WTC11 (cell line): Measurements from ENCODE around the gene RASGRF1. TPM values are rescaled to one million over a fixed set of nuclear protein-coding genes. Genes with fewer than 3 reads are reported as not detected.

Experiments used
- CREB1 ChIP-seq: sonication (generic); formaldehyde crosslinking; IDR thresholded peaks from 2 replicates; pipeline ENCODE4 v1.8.0; 2023; ENCODE audit warnings: mild to moderate bottlenecking, missing genetic modification reagents
- CREM ChIP-seq: sonication (generic); formaldehyde crosslinking; IDR thresholded peaks from 2 replicates; pipeline ENCODE4 v1.8.1; 2022; ENCODE audit warnings: mild to moderate bottlenecking, missing genetic modification reagents, moderate library complexity
- E2F4 ChIP-seq: sonication (generic); formaldehyde crosslinking; IDR thresholded peaks from 2 replicates; pipeline ENCODE4 v1.8.1; 2022; ENCODE audit warnings: low read depth, mild to moderate bottlenecking, moderate library complexity, missing genetic modification reagents, borderline replicate concordance
- ELF4 ChIP-seq: sonication (generic); formaldehyde crosslinking; IDR thresholded peaks from 2 replicates; pipeline ENCODE4 v1.8.1; 2022; ENCODE audit warnings: low read depth, mild to moderate bottlenecking, moderate library complexity, missing genetic modification reagents
- EMX1 ChIP-seq: fragments of 250-450 bp; sonication (Bioruptor Pico); IDR thresholded peaks from 2 replicates; pipeline ENCODE4 v1.8.0; 2021; ENCODE audit warnings: mild to moderate bottlenecking
- FOXP1 ChIP-seq: sonication (generic); formaldehyde crosslinking; IDR thresholded peaks from 2 replicates; pipeline ENCODE4 v1.8.0; 2022; ENCODE audit warnings: missing genetic modification reagents, mild to moderate bottlenecking, moderate library complexity, borderline replicate concordance
- GTF2I ChIP-seq: fragments of 250-450 bp; sonication (Bioruptor Pico); conservative IDR thresholded peaks from 2 replicates; pipeline ENCODE4 v1.4.0; 2021; ENCODE audit warnings: mild to moderate bottlenecking
- HMGA2 ChIP-seq: fragments of 250-450 bp; sonication (Bioruptor Pico); IDR thresholded peaks from 2 replicates; pipeline ENCODE4 v1.4.0; 2021; ENCODE audit warnings: mild to moderate bottlenecking, moderate library complexity
- IRF2 ChIP-seq: sonication (generic); formaldehyde crosslinking; IDR thresholded peaks from 2 replicates; pipeline ENCODE4 v1.8.0; 2022; ENCODE audit warnings: low read depth, missing genetic modification reagents, borderline replicate concordance
- JUN ChIP-seq: sonication (generic); formaldehyde crosslinking; IDR thresholded peaks from 2 replicates; pipeline ENCODE4 v1.8.0; 2023; ENCODE audit warnings: mild to moderate bottlenecking, missing genetic modification reagents
- NFATC4 ChIP-seq: fragments of 250-450 bp; sonication (Bioruptor Pico); IDR thresholded peaks from 2 replicates; pipeline ENCODE4 v1.9.0; 2021; ENCODE audit warnings: mild to moderate bottlenecking
- NR1H2 ChIP-seq: sonication (generic); formaldehyde crosslinking; IDR thresholded peaks from 2 replicates; pipeline ENCODE4 v1.9.0; 2021; ENCODE audit warnings: mild to moderate bottlenecking, moderate library complexity, missing genetic modification reagents
- RELA ChIP-seq: sonication (generic); formaldehyde crosslinking; IDR thresholded peaks from 2 replicates; pipeline ENCODE4 v1.8.1; 2022; ENCODE audit warnings: missing genetic modification reagents, mild to moderate bottlenecking, borderline replicate concordance
- SMAD3 ChIP-seq: sonication (generic); formaldehyde crosslinking; IDR thresholded peaks from 2 replicates; pipeline ENCODE4 v1.8.0; 2022; ENCODE audit warnings: missing genetic modification reagents, mild to moderate bottlenecking, borderline replicate concordance
- SP1 ChIP-seq: sonication (generic); formaldehyde crosslinking; conservative IDR thresholded peaks from 2 replicates; pipeline ENCODE4 v1.8.1; 2022; ENCODE audit warnings: missing genetic modification reagents
- STAT6 ChIP-seq: sonication (generic); formaldehyde crosslinking; conservative IDR thresholded peaks from 2 replicates; pipeline ENCODE4 v1.8.1; 2023; ENCODE audit warnings: mild to moderate bottlenecking, low read depth, missing genetic modification reagents, moderate library complexity
- TCF7 ChIP-seq: sonication (generic); formaldehyde crosslinking; IDR thresholded peaks from 2 replicates; pipeline ENCODE4 v1.8.0; 2022; ENCODE audit warnings: mild to moderate bottlenecking, low read depth, missing genetic modification reagents, moderate library complexity
- TEAD1 ChIP-seq: sonication (generic); formaldehyde crosslinking; IDR thresholded peaks from 2 replicates; pipeline ENCODE4 v1.8.0; 2022; ENCODE audit warnings: mild to moderate bottlenecking, missing genetic modification reagents
- ZBTB43 ChIP-seq: sonication (generic); formaldehyde crosslinking; IDR thresholded peaks from 2 replicates; pipeline ENCODE4 v1.8.1; 2023; ENCODE audit warnings: mild to moderate bottlenecking, missing genetic modification reagents
- ZNF138 ChIP-seq: sonication (generic); formaldehyde crosslinking; conservative IDR thresholded peaks from 2 replicates; pipeline ENCODE4 v1.8.1; 2022; ENCODE audit warnings: mild to moderate bottlenecking, moderate library complexity, missing genetic modification reagents
- ZNF423 ChIP-seq: fragments of 250-450 bp; sonication (Bioruptor Pico); IDR thresholded peaks from 2 replicates; pipeline ENCODE4 v2.1.2; 2022; ENCODE audit warnings: mild to moderate bottlenecking, moderate library complexity
- ZNF671 ChIP-seq: fragments of 250-450 bp; sonication (Bioruptor Pico); IDR thresholded peaks from 2 replicates; pipeline ENCODE4 v1.8.0; 2021; ENCODE audit warnings: mild to moderate bottlenecking
- total RNA-seq: library from RNA; stranded (reverse); gene quantifications from 3 replicates; pipeline ENCODE4 v1.2.3, GENCODE V29; 2021
- TF ChIP-seq, protein P1 (sequence below): sonication (generic); formaldehyde crosslinking; conservative IDR thresholded peaks from 2 replicates; pipeline ENCODE4 v1.8.1; 2022; ENCODE audit warnings: mild to moderate bottlenecking, missing genetic modification reagents
- TF ChIP-seq, protein P2 (sequence below): sonication (generic); formaldehyde crosslinking; IDR thresholded peaks from 2 replicates; pipeline ENCODE4 v1.8.1; 2023; ENCODE audit warnings: mild to moderate bottlenecking, moderate library complexity, missing genetic modification reagents
- TF ChIP-seq, protein P3 (sequence below): sonication (generic); formaldehyde crosslinking; IDR thresholded peaks from 2 replicates; pipeline ENCODE4 v1.8.0; 2023; ENCODE audit warnings: missing genetic modification reagents
- TF ChIP-seq, protein P4 (sequence below): sonication (generic); formaldehyde crosslinking; IDR thresholded peaks from 2 replicates; pipeline ENCODE4 v1.8.0; 2022; ENCODE audit warnings: mild to moderate bottlenecking, missing genetic modification reagents
- TF ChIP-seq, protein P5 (sequence below): sonication (generic); formaldehyde crosslinking; IDR thresholded peaks from 2 replicates; pipeline ENCODE4 v1.8.1; 2023; ENCODE audit warnings: mild to moderate bottlenecking, missing genetic modification reagents, borderline replicate concordance

RASGRF1 gene
- total RNA-seq, 1 experiment from 2014 or later: 0.85 TPM

DNA sequence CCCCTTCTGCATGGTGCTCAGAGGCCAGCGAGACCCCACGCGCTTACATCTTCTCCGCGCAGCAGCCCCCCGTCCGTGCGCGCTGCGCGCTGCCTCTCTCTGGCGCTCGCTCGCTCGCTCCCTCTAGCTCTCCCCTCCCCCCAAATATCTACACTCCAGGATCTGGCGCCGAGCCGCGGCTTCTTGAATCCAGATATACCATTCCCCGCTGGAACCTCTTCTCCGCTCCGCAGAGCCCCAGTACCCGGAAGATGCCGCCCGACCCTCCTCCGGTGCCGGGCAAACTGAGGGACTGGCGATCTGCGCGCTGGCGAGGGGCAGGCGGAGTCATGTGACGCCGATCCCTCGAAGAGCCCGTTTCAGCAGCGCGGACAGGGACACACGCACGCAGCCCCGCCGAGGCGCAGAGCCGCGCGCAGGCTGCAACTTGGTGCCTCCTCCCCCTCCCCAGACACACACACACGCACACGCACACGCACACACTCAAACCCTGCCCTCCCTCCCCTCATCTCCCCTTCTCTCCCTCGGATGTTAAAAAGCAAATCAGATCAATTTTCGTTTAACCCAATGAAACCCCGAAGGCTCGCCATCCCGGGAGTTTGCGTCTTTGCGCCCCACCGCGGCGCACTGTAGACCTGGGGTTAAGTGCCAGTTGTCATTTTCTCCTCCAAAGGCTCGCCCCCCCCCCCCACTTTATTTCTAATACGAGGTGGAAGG is at the start of gene RASGRF1 (continued):
- no peak for TF ChIP-seq TCF7
- no peak for TF ChIP-seq ZNF423
- TF ChIP-seq, protein P1, sequence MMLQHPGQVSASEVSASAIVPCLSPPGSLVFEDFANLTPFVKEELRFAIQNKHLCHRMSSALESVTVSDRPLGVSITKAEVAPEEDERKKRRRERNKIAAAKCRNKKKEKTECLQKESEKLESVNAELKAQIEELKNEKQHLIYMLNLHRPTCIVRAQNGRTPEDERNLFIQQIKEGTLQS (CRISPR knock-in tag): no peak
- no peak for TF ChIP-seq STAT6 (CRISPR knock-in tag)
- no peak for TF ChIP-seq JUN (CRISPR knock-in tag)
- TF ChIP-seq ZNF671 (CRISPR knock-in tag): no peak
- no peak for TF ChIP-seq ZNF138 (CRISPR knock-in tag)
- peak; percentile 70; the same call in 1 of the 2 replicates for TF ChIP-seq TEAD1
- TF ChIP-seq E2F4: no peak
- TF ChIP-seq HMGA2: no peak
- no peak for TF ChIP-seq GTF2I
- TF ChIP-seq NFATC4 (CRISPR knock-in tag): no peak
- TF ChIP-seq FOXP1 (CRISPR knock-in tag): peak; percentile 87; the same call in 1 of the 2 replicates
- TF ChIP-seq, protein P2, sequence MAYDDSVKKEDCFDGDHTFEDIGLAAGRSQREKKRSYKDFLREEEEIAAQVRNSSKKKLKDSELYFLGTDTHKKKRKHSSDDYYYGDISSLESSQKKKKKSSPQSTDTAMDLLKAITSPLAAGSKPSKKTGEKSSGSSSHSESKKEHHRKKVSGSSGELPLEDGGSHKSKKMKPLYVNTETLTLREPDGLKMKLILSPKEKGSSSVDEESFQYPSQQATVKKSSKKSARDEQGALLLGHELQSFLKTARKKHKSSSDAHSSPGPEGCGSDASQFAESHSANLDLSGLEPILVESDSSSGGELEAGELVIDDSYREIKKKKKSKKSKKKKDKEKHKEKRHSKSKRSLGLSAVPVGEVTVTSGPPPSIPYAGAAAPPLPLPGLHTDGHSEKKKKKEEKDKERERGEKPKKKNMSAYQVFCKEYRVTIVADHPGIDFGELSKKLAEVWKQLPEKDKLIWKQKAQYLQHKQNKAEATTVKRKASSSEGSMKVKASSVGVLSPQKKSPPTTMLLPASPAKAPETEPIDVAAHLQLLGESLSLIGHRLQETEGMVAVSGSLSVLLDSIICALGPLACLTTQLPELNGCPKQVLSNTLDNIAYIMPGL (CRISPR knock-in tag): peak; percentile 35; the same call in 1 of the 2 replicates
- no peak; the same call in 1 of the 2 replicates for TF ChIP-seq ZBTB43 (CRISPR knock-in tag)
- TF ChIP-seq, protein P3, sequence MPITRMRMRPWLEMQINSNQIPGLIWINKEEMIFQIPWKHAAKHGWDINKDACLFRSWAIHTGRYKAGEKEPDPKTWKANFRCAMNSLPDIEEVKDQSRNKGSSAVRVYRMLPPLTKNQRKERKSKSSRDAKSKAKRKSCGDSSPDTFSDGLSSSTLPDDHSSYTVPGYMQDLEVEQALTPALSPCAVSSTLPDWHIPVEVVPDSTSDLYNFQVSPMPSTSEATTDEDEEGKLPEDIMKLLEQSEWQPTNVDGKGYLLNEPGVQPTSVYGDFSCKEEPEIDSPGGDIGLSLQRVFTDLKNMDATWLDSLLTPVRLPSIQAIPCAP (CRISPR knock-in tag): peak; percentile 64; the same call in 1 of the 2 replicates
- TF ChIP-seq ELF4 (CRISPR knock-in tag): 0 out of 2 replicates have a peak, but pooled peaks have one; percentile 60
- peak; percentile 66; the same call in 1 of the 2 replicates for TF ChIP-seq SMAD3 (CRISPR knock-in tag)
- TF ChIP-seq, protein P4, sequence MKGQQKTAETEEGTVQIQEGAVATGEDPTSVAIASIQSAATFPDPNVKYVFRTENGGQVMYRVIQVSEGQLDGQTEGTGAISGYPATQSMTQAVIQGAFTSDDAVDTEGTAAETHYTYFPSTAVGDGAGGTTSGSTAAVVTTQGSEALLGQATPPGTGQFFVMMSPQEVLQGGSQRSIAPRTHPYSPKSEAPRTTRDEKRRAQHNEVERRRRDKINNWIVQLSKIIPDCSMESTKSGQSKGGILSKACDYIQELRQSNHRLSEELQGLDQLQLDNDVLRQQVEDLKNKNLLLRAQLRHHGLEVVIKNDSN (CRISPR knock-in tag): peak; percentile 92
- TF ChIP-seq, protein P5, sequence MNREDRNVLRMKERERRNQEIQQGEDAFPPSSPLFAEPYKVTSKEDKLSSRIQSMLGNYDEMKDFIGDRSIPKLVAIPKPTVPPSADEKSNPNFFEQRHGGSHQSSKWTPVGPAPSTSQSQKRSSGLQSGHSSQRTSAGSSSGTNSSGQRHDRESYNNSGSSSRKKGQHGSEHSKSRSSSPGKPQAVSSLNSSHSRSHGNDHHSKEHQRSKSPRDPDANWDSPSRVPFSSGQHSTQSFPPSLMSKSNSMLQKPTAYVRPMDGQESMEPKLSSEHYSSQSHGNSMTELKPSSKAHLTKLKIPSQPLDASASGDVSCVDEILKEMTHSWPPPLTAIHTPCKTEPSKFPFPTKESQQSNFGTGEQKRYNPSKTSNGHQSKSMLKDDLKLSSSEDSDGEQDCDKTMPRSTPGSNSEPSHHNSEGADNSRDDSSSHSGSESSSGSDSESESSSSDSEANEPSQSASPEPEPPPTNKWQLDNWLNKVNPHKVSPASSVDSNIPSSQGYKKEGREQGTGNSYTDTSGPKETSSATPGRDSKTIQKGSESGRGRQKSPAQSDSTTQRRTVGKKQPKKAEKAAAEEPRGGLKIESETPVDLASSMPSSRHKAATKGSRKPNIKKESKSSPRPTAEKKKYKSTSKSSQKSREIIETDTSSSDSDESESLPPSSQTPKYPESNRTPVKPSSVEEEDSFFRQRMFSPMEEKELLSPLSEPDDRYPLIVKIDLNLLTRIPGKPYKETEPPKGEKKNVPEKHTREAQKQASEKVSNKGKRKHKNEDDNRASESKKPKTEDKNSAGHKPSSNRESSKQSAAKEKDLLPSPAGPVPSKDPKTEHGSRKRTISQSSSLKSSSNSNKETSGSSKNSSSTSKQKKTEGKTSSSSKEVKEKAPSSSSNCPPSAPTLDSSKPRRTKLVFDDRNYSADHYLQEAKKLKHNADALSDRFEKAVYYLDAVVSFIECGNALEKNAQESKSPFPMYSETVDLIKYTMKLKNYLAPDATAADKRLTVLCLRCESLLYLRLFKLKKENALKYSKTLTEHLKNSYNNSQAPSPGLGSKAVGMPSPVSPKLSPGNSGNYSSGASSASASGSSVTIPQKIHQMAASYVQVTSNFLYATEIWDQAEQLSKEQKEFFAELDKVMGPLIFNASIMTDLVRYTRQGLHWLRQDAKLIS (CRISPR knock-in tag): no peak
- no peak for TF ChIP-seq SP1
- TF ChIP-seq IRF2 (CRISPR knock-in tag): no peak
- TF ChIP-seq CREB1 (CRISPR knock-in tag): 0 out of 2 replicates have a peak, but pooled peaks have one; percentile 61
- no peak for TF ChIP-seq CREM (CRISPR knock-in tag)
- TF ChIP-seq RELA (CRISPR knock-in tag): no peak
- TF ChIP-seq EMX1 (CRISPR knock-in tag): no peak
- TF ChIP-seq NR1H2 (CRISPR knock-in tag): no peak
